G401.6 (cell line): ENCODE results near the gene APBA3.

Experiments used
- FAIRE-seq: peaks from 2 replicates; lab custom pipeline; 2012; peaks lifted over from hg19 to GRCh38; lab: Jason Lieb, UNC

The APBA3 gene

DNA sequence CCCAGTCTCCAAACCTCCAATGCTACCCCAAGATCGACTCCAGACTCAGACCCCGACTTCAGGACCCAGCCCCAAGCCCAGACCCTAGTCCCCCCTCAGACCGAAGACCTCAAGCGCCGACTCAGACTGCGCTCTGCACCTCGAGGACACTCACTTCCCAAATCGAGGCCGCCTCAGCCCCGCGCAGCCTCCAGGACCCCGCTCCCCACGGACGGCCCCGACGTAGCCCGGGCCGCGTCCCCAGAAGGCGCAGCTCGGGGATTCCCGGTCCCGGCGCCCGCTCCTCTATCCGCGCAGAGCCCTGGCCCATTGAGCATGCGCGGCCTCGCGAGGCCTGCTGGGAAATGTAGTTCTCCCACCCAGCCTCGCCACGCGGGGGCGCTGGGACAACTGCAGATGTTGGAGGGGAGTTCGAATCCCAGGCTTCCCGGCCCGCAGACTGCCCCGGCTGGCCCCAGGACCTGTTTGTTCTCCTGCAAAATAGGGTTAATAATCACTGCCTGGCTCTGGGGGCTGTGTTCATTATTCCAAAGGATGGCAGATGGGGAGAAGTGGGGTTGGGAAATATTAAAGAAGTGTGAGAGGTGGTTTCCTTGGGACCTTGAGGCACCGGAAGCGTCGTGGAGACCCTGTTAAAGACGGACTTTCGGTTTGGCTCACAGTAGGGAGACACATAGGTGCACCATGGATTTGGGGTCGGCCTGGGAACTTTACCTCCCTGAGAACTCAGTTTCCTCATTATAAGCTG, at the start of gene APBA3:
APBA3 (minus strand) TSS at position 311 of the 748 bp plus-strand sequence. CDS start 1,428 bp downstream, outside the sequence.
- peak; percentile 90 for FAIRE-seq

DNA sequence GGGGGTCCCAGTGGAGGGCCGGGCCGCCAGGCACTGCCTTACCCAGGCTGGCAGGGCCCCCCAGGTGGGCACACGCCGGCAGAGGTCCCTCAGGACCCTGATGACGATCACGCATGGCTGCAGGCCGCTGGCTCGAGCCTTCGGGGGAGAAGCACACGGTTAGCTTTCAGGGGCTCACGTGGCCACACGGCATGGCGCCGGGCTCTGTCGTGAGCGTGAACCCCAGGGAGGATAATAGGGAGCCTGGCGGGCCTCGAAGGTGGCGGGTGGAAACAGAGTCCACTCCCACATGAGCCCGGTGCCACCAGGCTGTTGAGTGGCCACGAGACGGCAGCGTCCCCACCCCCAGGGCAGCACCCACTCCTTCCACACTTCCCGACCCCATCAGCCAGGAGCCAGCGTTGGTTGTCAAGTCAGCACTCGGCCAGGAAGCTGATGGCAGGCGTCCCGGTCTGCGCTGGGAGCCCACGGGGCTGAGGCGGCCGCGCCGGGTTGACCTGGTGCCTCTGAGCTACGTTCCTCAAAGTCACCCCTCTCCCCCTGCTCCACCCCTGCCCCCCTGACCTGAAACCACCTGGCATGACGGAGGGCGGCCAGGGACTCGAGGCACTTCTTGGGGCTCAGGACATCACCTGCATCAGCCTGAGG, 49.3 kb upstream of the APBA3 start:
- FAIRE-seq = no peak

- no peak for FAIRE-seq
Observed at GRCh38 chr19:3809881-3810707, 48.6 kb upstream of the APBA3 start.

GRCh38 chr19:3808420-3809143, 47.1 kb upstream of the APBA3 start:
- no peak for FAIRE-seq

- no peak for FAIRE-seq
Observed at GRCh38 chr19:3807574-3808354, 46.3 kb upstream of the APBA3 start.

- FAIRE-seq = no peak
Observed at GRCh38 chr19:3807131-3807480, 45.6 kb upstream of the APBA3 start.

GRCh38 chr19:3805859-3806258, 44.4 kb upstream of the APBA3 start:
- FAIRE-seq = no peak

DNA sequence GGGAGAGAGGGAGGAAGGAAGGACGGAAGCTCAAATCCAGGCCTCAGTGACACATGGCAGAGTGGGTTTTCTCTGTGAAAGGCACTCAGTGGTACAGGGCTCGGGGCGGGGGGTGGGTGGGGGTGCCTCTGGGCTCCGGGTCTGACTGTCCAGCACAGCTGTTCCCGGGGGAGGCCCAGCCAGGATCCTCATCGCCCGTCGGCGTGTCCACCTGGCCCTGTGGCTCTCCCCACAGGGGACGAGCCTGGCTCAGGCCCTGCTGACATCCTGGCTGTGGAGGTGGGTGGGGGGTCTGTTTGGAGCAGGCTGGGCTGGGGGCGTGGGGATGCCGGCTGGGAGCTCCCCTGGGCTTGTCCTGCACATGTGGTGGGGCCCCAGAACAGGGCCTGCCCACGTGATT, 42.9 kb upstream of the APBA3 start:
- FAIRE-seq = no peak

- FAIRE-seq = no peak
Observed at GRCh38 chr19:3803986-3804385, 42.5 kb upstream of the APBA3 start.

DNA sequence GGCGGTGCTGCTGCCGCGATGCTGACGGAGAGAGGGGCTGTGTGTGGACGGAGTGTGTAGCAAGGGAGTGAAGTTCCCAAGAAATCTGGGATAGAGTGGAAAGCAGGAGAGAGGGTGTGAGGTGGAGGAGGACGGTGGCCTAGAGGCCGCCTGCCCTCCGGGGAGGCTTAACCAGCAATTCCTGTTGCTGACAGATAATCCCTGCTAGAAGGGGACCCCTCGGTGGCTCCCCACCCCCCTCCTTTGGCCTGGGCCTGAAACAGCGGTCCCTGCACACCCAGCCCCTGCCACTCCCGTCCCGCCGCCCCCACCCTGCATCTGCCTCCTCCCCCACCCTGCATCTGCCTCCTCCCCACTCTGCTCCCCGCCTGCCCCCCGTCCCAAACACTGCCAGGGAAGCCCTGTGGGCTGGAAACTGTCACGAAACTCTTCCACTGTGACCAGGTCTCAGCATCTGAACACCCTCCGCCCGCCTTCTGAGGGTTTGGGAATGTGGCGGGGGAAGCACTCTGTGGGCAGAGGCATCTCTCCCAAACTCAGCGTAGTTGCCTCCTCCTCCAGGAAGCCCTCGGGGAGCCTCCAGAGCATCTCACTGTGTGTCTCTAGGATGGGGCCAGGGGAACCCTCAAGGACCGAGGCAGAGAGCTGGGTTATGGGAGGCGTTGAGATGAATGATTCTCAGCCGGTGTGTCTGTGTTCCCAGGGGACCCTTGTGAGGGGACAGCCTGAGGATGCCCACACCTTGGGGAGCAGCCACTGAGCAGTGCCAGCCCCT, 41.8 kb upstream of the APBA3 start:
- no peak for FAIRE-seq

- no peak for FAIRE-seq
Observed at GRCh38 chr19:3801412-3802096, 40.1 kb upstream of the APBA3 start.

DNA sequence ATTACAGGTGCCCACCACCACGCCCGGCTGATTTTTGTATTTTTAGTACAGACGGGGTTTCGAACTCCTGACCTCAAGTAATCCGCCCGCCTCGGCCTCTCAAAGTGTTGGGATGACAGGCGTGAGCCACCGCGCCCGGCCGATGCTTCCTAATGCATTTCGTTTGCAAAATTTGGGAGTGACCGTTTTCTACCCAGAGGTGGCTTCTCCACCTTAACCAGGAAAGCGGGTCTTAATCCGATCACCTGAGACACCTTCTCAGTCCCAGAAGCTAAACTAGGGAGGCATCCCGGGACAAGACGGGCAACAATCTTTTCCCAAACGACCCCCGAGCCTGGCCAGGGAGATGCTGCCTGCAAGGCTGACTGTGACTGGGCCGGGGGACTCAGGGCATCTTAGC, 39.5 kb upstream of the APBA3 start:
- no peak for FAIRE-seq

DNA sequence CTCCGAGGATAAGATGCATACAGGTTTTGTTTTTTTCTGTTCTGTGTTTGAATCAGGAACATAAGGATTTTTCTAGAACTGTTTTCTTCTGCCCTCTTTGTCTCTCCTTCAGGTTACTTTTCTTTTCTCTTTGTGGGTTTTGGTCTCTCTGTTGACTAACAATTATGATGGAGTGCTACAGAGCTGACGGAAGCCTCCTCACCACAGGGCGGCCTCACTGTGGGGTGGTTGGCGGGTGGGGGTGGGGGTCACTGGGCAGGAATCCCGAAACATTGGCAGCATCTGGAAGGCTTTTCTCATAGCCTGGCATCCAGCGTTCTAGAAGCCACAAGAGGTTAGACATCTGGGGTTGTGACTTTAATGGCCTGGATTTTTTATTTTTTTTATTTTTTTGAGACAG, 36.6 kb upstream of the APBA3 start:
- FAIRE-seq = no peak

DNA sequence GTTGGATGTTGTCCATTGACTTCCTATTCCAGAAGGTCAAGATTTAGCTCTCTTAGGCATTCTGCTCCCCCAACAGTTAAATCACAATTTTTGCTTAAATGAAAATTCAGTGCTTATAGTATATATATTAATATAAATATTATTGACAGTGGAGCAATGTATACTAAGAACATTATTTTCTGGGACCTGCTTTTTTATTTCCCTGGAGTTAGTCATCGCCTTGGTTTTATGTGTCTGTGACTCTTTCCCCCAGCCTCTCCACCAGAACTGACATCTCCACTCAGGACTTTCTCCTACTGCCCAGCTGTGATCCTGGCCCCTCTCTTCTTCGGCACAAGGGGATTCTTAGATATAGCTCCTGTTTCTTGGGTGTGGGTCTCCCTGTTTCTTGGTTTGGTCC, 34.9 kb upstream of the APBA3 start:
- FAIRE-seq = no peak

GRCh38 chr19:3793799-3794198, 32.3 kb upstream of the APBA3 start:
- no peak for FAIRE-seq

GRCh38 chr19:3792114-3792513, 30.6 kb upstream of the APBA3 start:
- no peak for FAIRE-seq

GRCh38 chr19:3790941-3791340, 29.4 kb upstream of the APBA3 start:
- no peak for FAIRE-seq

DNA sequence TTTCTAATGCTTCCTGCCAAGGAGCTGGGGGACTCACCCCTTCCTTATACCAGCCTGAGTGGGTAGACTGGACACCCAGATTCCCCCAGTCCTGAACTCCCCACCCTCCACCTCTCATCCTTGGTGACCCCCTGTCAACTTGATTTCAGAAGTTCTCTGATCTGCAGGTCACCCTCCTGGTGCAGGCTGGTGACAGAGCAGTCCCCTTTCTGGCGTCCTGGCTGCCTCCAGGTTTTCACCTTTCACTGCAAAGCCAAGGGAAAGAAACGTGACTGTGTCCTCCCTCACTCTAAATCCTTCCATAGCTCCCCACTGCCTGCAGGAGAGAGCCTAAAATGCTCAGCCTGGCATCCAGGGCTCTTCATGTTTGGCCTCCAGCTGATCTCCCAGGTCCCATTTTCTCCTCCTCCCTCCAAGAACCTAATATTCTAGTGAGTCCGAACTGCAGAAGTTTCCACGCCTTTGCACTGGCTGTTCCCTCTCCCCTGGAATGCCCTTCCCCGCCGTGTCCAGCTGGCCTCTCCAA, 28.8 kb upstream of the APBA3 start:
- FAIRE-seq = no peak

DNA sequence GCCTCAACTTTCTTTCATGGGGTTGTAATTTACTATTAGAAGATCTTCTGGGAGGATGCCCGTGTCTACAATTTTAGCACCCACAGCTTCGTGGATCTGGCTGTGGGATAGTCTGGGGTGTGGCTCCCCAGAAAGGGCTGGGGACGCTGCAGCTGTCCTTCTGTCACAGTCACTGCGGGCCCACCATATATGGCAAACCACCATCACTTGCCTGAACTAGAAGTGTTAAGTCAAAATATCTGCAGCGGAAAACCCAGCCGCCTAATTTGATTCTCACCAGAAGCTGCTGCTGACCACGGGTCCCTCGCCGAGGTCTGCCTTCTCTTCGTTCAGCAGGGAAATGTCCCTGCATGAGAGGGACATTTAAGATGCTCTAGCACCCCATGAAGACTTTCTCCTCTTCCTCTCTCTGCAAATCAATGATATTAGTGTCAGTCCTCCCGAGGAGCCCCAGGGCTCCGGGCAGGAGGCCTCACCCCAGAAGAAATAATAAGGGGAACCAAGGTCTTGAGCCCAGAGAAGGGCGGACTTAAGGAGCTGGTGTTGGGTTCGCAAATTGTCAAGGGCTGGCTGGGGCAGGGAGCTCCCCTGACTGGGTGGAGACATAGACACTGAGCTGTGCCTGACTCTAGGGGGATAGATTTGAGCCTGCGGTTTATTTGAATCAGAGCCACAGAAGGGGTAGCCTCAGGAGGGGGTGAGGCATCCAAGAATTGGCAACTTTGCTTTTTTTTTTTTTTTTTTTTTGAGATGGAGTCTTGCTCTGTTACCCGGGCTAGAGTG, 27.7 kb upstream of the APBA3 start:
- FAIRE-seq = no peak
